GM21717 (cell line): ENCODE data around the gene CNTN2.
A peak's percentile ranks its signal among the peaks of the same experiment; 100 is the strongest.

Experiments used
- ATAC-seq: cut with Tn5 transposase; IDR thresholded peaks from one replicate; pipeline ENCODE4 v1.9.1; 2021; ENCODE audit warnings: mild to moderate bottlenecking, moderate library complexity; ENCODE audit not compliant: unreplicated experiment

The CNTN2 gene

GRCh38 chr1:205109269-205109668, 66.3 kb downstream of the CNTN2 start:
- ATAC-seq: no peak

GRCh38 chr1:205109711-205110110, 66.7 kb downstream of the CNTN2 start:
- no peak for ATAC-seq

- ATAC-seq: no peak
Observed at GRCh38 chr1:205111354-205111753, 68.3 kb downstream of the CNTN2 start.

GRCh38 chr1:205118752-205119151, 75.7 kb downstream of the CNTN2 start:
- ATAC-seq: no peak

GRCh38 chr1:205121660-205122488, 78.9 kb downstream of the CNTN2 start, which contains the start of gene RBBP5:
TSS of gene RBBP5 (minus strand) at chr1:205121978. CDS start at chr1:205121873, 105 bp downstream.
- ATAC-seq: peak; percentile 97

- ATAC-seq: no peak
Observed at GRCh38 chr1:205122489-205122882, 79.5 kb downstream of the CNTN2 start.

- ATAC-seq: no peak
Observed at GRCh38 chr1:205124726-205125125, 81.7 kb downstream of the CNTN2 start.

GRCh38 chr1:205127646-205128045, 84.6 kb downstream of the CNTN2 start:
- no peak for ATAC-seq
